Daoy (cell line): Measurements from ENCODE around the gene IRAK3. TPM values are rescaled to one million over a fixed set of nuclear protein-coding genes. Genes with fewer than 3 reads are reported as not detected.

Experiments used
- DNase-seq: peaks from one replicate; pipeline ENCODE4 v3.0.0-alpha.2; 2015; ENCODE audit warnings: low read depth
- total RNA-seq: library from RNA; depleted of rRNA; stranded (reverse); fragments of >200 nt; shearing (Covaris generic); gene quantifications from 2 replicates; pipeline ENCODE4 v1.2.3, GENCODE V29; 2014; rRNA removed

IRAK3 gene
- total RNA-seq: 0.09 and 0.17 TPM in 2 replicates

GRCh38 chr12:66188584-66189485, at the start of gene IRAK3:
Gene IRAK3 (plus strand): TSS chr12:66189214. CDS start chr12:66189300, 86 bp downstream.
- DNase-seq: no peak

GRCh38 chr12:66139328-66139727, 49.7 kb upstream of the IRAK3 start:
- no peak for DNase-seq

GRCh38 chr12:66140731-66141130, 48.3 kb upstream of the IRAK3 start:
- no peak for DNase-seq

GRCh38 chr12:66141299-66141698, 47.7 kb upstream of the IRAK3 start:
- DNase-seq: no peak

- DNase-seq: no peak
These were observed 46.2 kb upstream of the IRAK3 start for GRCh38 chr12:66142826-66143225.

GRCh38 chr12:66143868-66144267, 45.1 kb upstream of the IRAK3 start:
- no peak for DNase-seq

GRCh38 chr12:66144791-66145754, 43.9 kb upstream of the IRAK3 start:
- peak; percentile 70 for DNase-seq

GRCh38 chr12:66149702-66150398, 39.2 kb upstream of the IRAK3 start:
- no peak for DNase-seq

GRCh38 chr12:66152732-66153131, 36.3 kb upstream of the IRAK3 start:
- no peak for DNase-seq

- no peak for DNase-seq
These were observed 34.2 kb upstream of the IRAK3 start for GRCh38 chr12:66154776-66155175.

- peak; percentile 37 for DNase-seq
These were observed 32.4 kb upstream of the IRAK3 start for GRCh38 chr12:66156654-66157053.

GRCh38 chr12:66159123-66159522, 29.9 kb upstream of the IRAK3 start:
- no peak for DNase-seq

- DNase-seq: no peak
These were observed 28.3 kb upstream of the IRAK3 start for GRCh38 chr12:66160704-66161103.

- DNase-seq: no peak
These were observed 26.3 kb upstream of the IRAK3 start for GRCh38 chr12:66162701-66163100.

GRCh38 chr12:66163289-66163688, 25.7 kb upstream of the IRAK3 start:
- DNase-seq: no peak

- DNase-seq: no peak
These were observed 24.6 kb upstream of the IRAK3 start for GRCh38 chr12:66164349-66164821.

GRCh38 chr12:66165141-66165540, 23.9 kb upstream of the IRAK3 start:
- no peak for DNase-seq

- no peak for DNase-seq
These were observed 22.5 kb upstream of the IRAK3 start for GRCh38 chr12:66166561-66166960.

GRCh38 chr12:66168410-66168809, 20.6 kb upstream of the IRAK3 start:
- DNase-seq: no peak

GRCh38 chr12:66169221-66170170, 19.5 kb upstream of the IRAK3 start, which contains the start of gene TMBIM4:
Gene TMBIM4 (minus strand): TSS chr12:66169996. CDS start chr12:66169951, 45 bp downstream.
- peak; percentile 95 for DNase-seq
